ENCODE results near the gene CCDC57. TPM values are rescaled to one million over a fixed set of nuclear protein-coding genes. Genes with fewer than 3 reads are reported as not detected.

CCDC57 gene
- total and polyA plus RNA-seq, 2 of the 4 experiments (the other 2 are of a cell fraction) = 7.3 to 31.3 TPM

DNA sequence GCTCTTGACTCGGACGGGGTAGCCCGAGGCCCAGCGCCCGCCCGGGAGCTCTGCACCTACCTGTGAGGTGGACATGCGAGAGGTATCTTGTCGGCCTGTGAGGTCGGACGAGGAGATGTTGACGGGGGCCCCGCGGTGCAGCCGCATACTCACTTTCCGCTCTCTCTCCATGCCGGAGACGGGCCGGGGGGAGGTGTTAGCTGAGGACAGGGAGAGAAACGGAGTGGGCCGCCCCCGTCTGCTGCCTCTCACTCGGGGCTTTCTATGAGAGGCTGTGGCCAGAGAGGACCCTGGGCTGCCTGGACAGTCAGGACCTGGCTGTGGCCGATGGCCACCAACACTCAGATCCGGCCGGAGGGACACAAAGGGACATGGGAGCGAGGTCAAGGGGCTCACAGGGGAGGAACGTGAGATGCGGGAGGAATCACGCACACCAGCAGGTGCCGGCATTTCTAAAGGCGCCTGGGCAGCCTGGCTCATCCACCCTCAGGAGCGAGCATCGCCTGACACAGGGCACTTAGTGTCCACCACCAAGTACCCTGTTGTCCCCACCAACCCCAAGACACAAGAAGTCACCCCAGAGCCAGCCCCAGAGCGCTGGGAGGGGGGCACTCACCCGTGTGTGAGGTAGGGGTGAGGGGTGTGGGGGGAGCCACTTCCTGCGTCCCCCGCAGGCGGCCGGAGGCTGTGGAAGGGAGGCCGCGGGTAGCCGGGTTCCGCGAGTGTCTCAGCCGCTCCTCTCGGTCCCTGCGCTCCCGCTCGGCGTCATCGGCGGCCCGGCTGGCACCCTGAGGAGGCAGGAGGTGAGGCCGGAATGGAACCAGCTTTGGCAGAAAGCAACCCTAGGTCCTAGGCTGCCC is 36.4 kb upstream of the CCDC57 start:
- TF ChIP-seq MAFK (IDR thresholded peaks at IDR 0.05; ENCODE audit: low read depth, low read length) = no peak
- TF ChIP-seq MXI1 (IDR thresholded peaks at IDR 0.05; ENCODE audit: borderline replicate concordance, low read depth, low read length) = no peak
- TF ChIP-seq CEBPB (IDR thresholded peaks at IDR 0.05; ENCODE audit: low read depth, low read length) = no peak
- dilution Hi-C loops (cut with HindIII; ENCODE audit: low sequenced_read_pairs, unreplicated experiment) = no loop called here
- ChIA-PET POLR2A (ENCODE audit: unreplicated experiment) (no interaction called here), CTCF (no interaction called here)
- Histone ChIP-seq H3K79me1 (ENCODE audit: low read depth in 1 of 2, low read length in 2 of 2) (peaks cover 23 to 89% of the 10 kb centered on the region in 2 experiments), H2AFZ (replicated peaks; ENCODE audit: low read length, poor library complexity) (no peak overlapping the region), H3K27me3 (ENCODE audit: control insufficient read depth, insufficient read depth, low read length) (no peaks in the 10 kb centered on the region), H3K27ac (ENCODE audit: insufficient read depth, low read length) (no peak overlapping the region), H3K4me2 (ENCODE audit: low read depth, low read length) (no peak overlapping the region), H2BK5ac (ENCODE audit: low read depth, low read length, poor library complexity, severe bottlenecking) (no peak overlapping the region), H4K20me1 (ENCODE audit: insufficient read depth, low read length) (peaks cover 95% of the 10 kb centered on the region), H3K9ac (ENCODE audit: low read depth, low read length) (no peak overlapping the region), H3K9me3 (ENCODE audit: control insufficient read depth, insufficient read depth, low read length) (no peaks in the 10 kb centered on the region), H4K5ac (ENCODE audit: low read depth, low read length) (no peak overlapping the region), H2BK15ac (ENCODE audit: low read depth, low read length) (no peak overlapping the region), H2AK5ac (ENCODE audit: low read depth, low read length) (no peak overlapping the region), H2AK9ac (replicated peaks; ENCODE audit: low read depth, low read length, poor library complexity) (no peak overlapping the region), H3K36me3 (ENCODE audit: control insufficient read depth, insufficient read depth, low read length) (peaks cover 95% of the 10 kb centered on the region), H3K9me1 (ENCODE audit: insufficient read depth, low read length) (no peaks in the 10 kb centered on the region), H3K14ac (replicated peaks; ENCODE audit: low read depth, low read length) (no peak overlapping the region), H3K18ac (ENCODE audit: low read depth, low read length) (no peak overlapping the region), H2BK120ac (ENCODE audit: low read depth, low read length) (no peak overlapping the region), H4K8ac (ENCODE audit: low read depth in 2 of 2, low read length in 2 of 2) (no peak overlapping the region), H3K56ac (ENCODE audit: extremely low read depth, insufficient read depth, low read length) (no peak overlapping the region), H3K23ac (ENCODE audit: low read depth, low read length) (no peak overlapping the region), H2BK20ac (ENCODE audit: low read depth, low read length) (no peak overlapping the region), H3K4me3 (ENCODE audit: insufficient read depth, low read depth, low read length) (no peak overlapping the region), H3K4me1 (ENCODE audit: control insufficient read depth, insufficient read depth, low read length) (peaks cover 4% of the 10 kb centered on the region; the same call in 1 of the 2 replicates), H4K91ac (ENCODE audit: insufficient read depth, low read depth, low read length) (no peak overlapping the region), H3K4ac (ENCODE audit: low read depth, low read length) (no peak overlapping the region)
- BruUV-seq (replicated peaks) = no TSS peak
- ATAC-seq (ENCODE audit: low read depth) (no peak), DNase-seq (no peak)
- in situ Hi-C loops (cut with MboI; ENCODE audit: low sequenced_read_pairs) = no loop called here
- WGBS, 2 experiments (ENCODE audit: extremely low coverage in 2 of 2, insufficient read length in 1 of 2) = 93% methylated on average over 30 of the region's 54 CpGs; no CpG with 5 or more reads in 1 of the 2 experiments
- intact Hi-C loops (cut with micrococcal nuclease) = no loop called here

Data from IMR-90 (cell line).